WTC11 (cell line): ENCODE measurements around the gene SCUBE3. TPM values are rescaled to one million over a fixed set of nuclear protein-coding genes. Genes with fewer than 3 reads are reported as not detected.

Experiments used
- ATAC-seq: fragments of 200-7000 bp; cut with Tn5 transposase; 2 replicates; pipeline ENCODE4 v1.10.0; 2021; ENCODE audit warnings: mild to moderate bottlenecking, moderate library complexity
- CTCF ChIA-PET: fragments of 300-600 bp; sonication (Branson Sonifier 250); formaldehyde crosslinking; loops from one replicate; lab custom pipeline; 2021; ENCODE audit warnings: antibody characterized with exemption; lab: Charles Lee
- POLR2A ChIA-PET: fragments of 350-600 bp; sonication (Branson Sonifier 250); formaldehyde crosslinking; loops from one replicate; lab custom pipeline; 2021; ENCODE audit warnings: antibody characterized with exemption; lab: Charles Lee
- DNase-seq: peaks from one replicate; pipeline ENCODE4 v3.0.0; 2021; ENCODE audit warnings: low spot score
- H3K27ac Mint-ChIP-seq: 2 replicates; pipeline ENCODE4 v1.8.0; 2021; ENCODE audit warnings: mixed read lengths
- H3K27me3 Mint-ChIP-seq: 2 replicates; pipeline ENCODE4 v1.8.0; 2021; ENCODE audit warnings: low read depth, mild to moderate bottlenecking, moderate library complexity, mixed read lengths
- H3K36me3 Mint-ChIP-seq: 2 replicates; pipeline ENCODE4 v1.8.0; 2021; ENCODE audit warnings: mixed read lengths
- H3K4me1 Mint-ChIP-seq: 2 replicates; pipeline ENCODE4 v1.8.0; 2022; ENCODE audit warnings: mixed read lengths
- H3K4me3 Mint-ChIP-seq: 2 replicates; pipeline ENCODE4 v1.8.0; 2021; ENCODE audit warnings: mild to moderate bottlenecking, moderate library complexity, mixed read lengths
- H3K9me3 Mint-ChIP-seq: 2 replicates; pipeline ENCODE4 v1.8.0; 2021; ENCODE audit warnings: mixed read lengths
- CBFB ChIP-seq: sonication (generic); formaldehyde crosslinking; IDR thresholded peaks from 2 replicates; pipeline ENCODE4 v1.8.1; 2022; ENCODE audit warnings: mild to moderate bottlenecking, low read depth, missing genetic modification reagents
- CREB1 ChIP-seq: sonication (generic); formaldehyde crosslinking; IDR thresholded peaks from 2 replicates; pipeline ENCODE4 v1.8.0; 2023; ENCODE audit warnings: mild to moderate bottlenecking, missing genetic modification reagents
- ELF4 ChIP-seq: sonication (generic); formaldehyde crosslinking; IDR thresholded peaks from 2 replicates; pipeline ENCODE4 v1.8.1; 2022; ENCODE audit warnings: low read depth, mild to moderate bottlenecking, moderate library complexity, missing genetic modification reagents
- EMX1 ChIP-seq: fragments of 250-450 bp; sonication (Bioruptor Pico); IDR thresholded peaks from 2 replicates; pipeline ENCODE4 v1.8.0; 2021; ENCODE audit warnings: mild to moderate bottlenecking
- FOXK1 ChIP-seq: sonication (generic); formaldehyde crosslinking; IDR thresholded peaks from 2 replicates; pipeline ENCODE4 v1.8.0; 2022; ENCODE audit warnings: mild to moderate bottlenecking, moderate library complexity, missing genetic modification reagents
- MXD4 ChIP-seq: fragments of 250-450 bp; sonication (Bioruptor Pico); IDR thresholded peaks from 2 replicates; pipeline ENCODE4 v1.8.0; 2021; ENCODE audit warnings: mild to moderate bottlenecking, moderate library complexity, borderline replicate concordance
- NFATC4 ChIP-seq: fragments of 250-450 bp; sonication (Bioruptor Pico); IDR thresholded peaks from 2 replicates; pipeline ENCODE4 v1.9.0; 2021; ENCODE audit warnings: mild to moderate bottlenecking
- NR2C2 ChIP-seq: sonication (generic); formaldehyde crosslinking; IDR thresholded peaks from 2 replicates; pipeline ENCODE4 v1.8.0; 2022; ENCODE audit warnings: mild to moderate bottlenecking, missing genetic modification reagents
- TEAD1 ChIP-seq: sonication (generic); formaldehyde crosslinking; IDR thresholded peaks from 2 replicates; pipeline ENCODE4 v1.8.0; 2022; ENCODE audit warnings: mild to moderate bottlenecking, missing genetic modification reagents
- ZBTB43 ChIP-seq: sonication (generic); formaldehyde crosslinking; IDR thresholded peaks from 2 replicates; pipeline ENCODE4 v1.8.1; 2023; ENCODE audit warnings: mild to moderate bottlenecking, missing genetic modification reagents
- ZNF121 ChIP-seq: sonication (generic); formaldehyde crosslinking; IDR thresholded peaks from 2 replicates; pipeline ENCODE4 v1.8.0; 2023; ENCODE audit warnings: missing genetic modification reagents
- ZNF138 ChIP-seq: sonication (generic); formaldehyde crosslinking; conservative IDR thresholded peaks from 2 replicates; pipeline ENCODE4 v1.8.1; 2022; ENCODE audit warnings: mild to moderate bottlenecking, moderate library complexity, missing genetic modification reagents
- ZNF219 ChIP-seq: sonication (generic); formaldehyde crosslinking; IDR thresholded peaks from 2 replicates; pipeline ENCODE4 v1.8.0; 2023; ENCODE audit warnings: missing genetic modification reagents, mild to moderate bottlenecking, borderline replicate concordance
- ZNF416 ChIP-seq: fragments of 250-450 bp; sonication (Bioruptor Pico); IDR thresholded peaks from 2 replicates; pipeline ENCODE4 v1.9.0; 2021; ENCODE audit warnings: mild to moderate bottlenecking, inconsistent platforms
- ZNF423 ChIP-seq: fragments of 250-450 bp; sonication (Bioruptor Pico); IDR thresholded peaks from 2 replicates; pipeline ENCODE4 v2.1.2; 2022; ENCODE audit warnings: mild to moderate bottlenecking, moderate library complexity
- total RNA-seq: library from RNA; stranded (reverse); gene quantifications from 3 replicates; pipeline ENCODE4 v1.2.3, GENCODE V29; 2021
- TF ChIP-seq, protein P1 (sequence below): sonication (generic); formaldehyde crosslinking; IDR thresholded peaks from 2 replicates; pipeline ENCODE4 v1.8.1; 2023; ENCODE audit warnings: mild to moderate bottlenecking, missing genetic modification reagents
- TF ChIP-seq, protein P2 (sequence below): fragments of 250-450 bp; sonication (Bioruptor Pico); conservative IDR thresholded peaks from 2 replicates; pipeline ENCODE4 v1.9.0; 2021; ENCODE audit warnings: mild to moderate bottlenecking
- TF ChIP-seq, protein P3 (sequence below): fragments of 250-450 bp; sonication (Bioruptor Pico); IDR thresholded peaks from 2 replicates; pipeline ENCODE4 v1.9.0; 2021; ENCODE audit warnings: moderate library complexity, mild to moderate bottlenecking, inconsistent platforms, borderline replicate concordance

The SCUBE3 gene
- total RNA-seq, 1 experiment from 2014 or later: 2.1 TPM

GRCh38 chr6:35213298-35213791, 411 bp upstream of the SCUBE3 start:
- ATAC-seq (peak; percentile 49), DNase-seq (peak; percentile 87)
- TF ChIP-seq TEAD1 (CRISPR knock-in tag): 0 out of 2 replicates have a peak, but pooled peaks have one; percentile 9
- TF ChIP-seq NFATC4 (CRISPR knock-in tag): no peak
- Mint-ChIP-seq H3K27me3 (peaks cover 85% of the 10 kb centered on the region), H3K36me3 (no peaks in the 10 kb centered on the region), H3K4me1 (peaks cover 43% of the 10 kb centered on the region), H3K9me3 (no peaks in the 10 kb centered on the region), H3K4me3 (peak overlapping the region; percentile 80), H3K27ac (no peak overlapping the region)
- ChIA-PET POLR2A (interaction anchor here (1.2 to 1.9 kb wide), 4 partner anchors 16 to 65 kb away, joined by 3 to 7 read pairs (median 4); partner anchors contain the start of gene ZNF76), CTCF (interaction anchor here (1.0 to 5.1 kb wide), 8 partner anchors 9 to 227 kb away, joined by 3 to 54 read pairs (median 6); no protein-coding TSS in a partner anchor)

GRCh38 chr6:35214869-35215664, 1.3 kb downstream of the SCUBE3 start:
- no peak for DNase-seq
- ChIA-PET CTCF (interaction anchor here (0.5 to 5.1 kb wide), 9 partner anchors 10 to 770 kb away, joined by 3 to 54 read pairs (median 5); no protein-coding TSS in a partner anchor), POLR2A (interaction anchor here (0.8 kb wide), 1 partner anchor 44 kb away, joined by 4 read pairs; no protein-coding TSS in a partner anchor)
- H3K27me3 Mint-ChIP-seq: peaks cover 81% of the 10 kb centered on the region
- H3K4me1 Mint-ChIP-seq: peaks cover 46% of the 10 kb centered on the region
- no peaks in the 10 kb centered on the region for H3K9me3 Mint-ChIP-seq
- no peak for TF ChIP-seq ZNF416 (CRISPR knock-in tag)
- TF ChIP-seq, protein P1, sequence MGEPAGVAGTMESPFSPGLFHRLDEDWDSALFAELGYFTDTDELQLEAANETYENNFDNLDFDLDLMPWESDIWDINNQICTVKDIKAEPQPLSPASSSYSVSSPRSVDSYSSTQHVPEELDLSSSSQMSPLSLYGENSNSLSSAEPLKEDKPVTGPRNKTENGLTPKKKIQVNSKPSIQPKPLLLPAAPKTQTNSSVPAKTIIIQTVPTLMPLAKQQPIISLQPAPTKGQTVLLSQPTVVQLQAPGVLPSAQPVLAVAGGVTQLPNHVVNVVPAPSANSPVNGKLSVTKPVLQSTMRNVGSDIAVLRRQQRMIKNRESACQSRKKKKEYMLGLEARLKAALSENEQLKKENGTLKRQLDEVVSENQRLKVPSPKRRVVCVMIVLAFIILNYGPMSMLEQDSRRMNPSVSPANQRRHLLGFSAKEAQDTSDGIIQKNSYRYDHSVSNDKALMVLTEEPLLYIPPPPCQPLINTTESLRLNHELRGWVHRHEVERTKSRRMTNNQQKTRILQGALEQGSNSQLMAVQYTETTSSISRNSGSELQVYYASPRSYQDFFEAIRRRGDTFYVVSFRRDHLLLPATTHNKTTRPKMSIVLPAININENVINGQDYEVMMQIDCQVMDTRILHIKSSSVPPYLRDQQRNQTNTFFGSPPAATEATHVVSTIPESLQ (CRISPR knock-in tag): no peak
- no peak for TF ChIP-seq CBFB
- TF ChIP-seq ZBTB43 (CRISPR knock-in tag): no peak
- TF ChIP-seq ZNF138 (CRISPR knock-in tag): no peak
- TF ChIP-seq MXD4: no peak
- no peak for TF ChIP-seq ZNF219 (CRISPR knock-in tag)
- TF ChIP-seq ZNF423 (CRISPR knock-in tag): no peak
- TF ChIP-seq, protein P2, sequence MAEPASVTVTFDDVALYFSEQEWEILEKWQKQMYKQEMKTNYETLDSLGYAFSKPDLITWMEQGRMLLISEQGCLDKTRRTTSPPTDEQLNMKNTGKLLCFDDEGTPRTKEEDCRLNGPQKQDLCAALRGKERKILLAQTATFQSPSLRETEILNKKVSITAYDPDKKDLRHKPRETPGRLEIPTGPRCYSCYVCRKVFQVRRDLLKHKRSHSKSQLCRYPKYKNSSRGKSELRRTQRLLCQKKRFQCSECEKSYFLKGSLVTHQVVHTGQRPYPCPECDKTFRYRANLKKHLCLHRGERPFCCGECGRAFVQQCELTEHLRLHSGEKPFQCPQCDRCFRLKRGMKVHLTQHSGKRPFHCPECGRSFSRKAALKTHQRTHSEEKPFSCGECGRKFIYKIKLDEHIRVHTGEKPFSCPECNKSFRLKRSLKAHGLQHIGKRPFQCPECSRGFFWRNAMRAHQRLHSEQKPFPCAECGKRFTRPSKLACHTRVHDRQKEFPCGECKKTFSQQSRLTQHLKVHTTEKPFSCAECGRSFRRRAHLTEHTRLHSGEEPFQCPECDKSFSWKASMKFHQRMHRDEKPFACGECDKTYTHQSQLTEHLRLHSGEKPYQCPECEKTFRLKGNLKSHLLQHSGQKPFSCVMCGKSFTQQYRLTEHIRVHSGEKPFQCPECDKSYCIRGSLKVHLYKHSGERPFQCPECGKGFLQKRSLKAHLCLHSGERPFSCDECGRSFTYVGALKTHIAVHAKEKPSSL (CRISPR knock-in tag): no peak
- TF ChIP-seq ZNF121 (CRISPR knock-in tag): no peak
- no peak for TF ChIP-seq FOXK1 (CRISPR knock-in tag)
- TF ChIP-seq ELF4 (CRISPR knock-in tag): no peak
- no peak for TF ChIP-seq CREB1 (CRISPR knock-in tag)
- TF ChIP-seq, protein P3, sequence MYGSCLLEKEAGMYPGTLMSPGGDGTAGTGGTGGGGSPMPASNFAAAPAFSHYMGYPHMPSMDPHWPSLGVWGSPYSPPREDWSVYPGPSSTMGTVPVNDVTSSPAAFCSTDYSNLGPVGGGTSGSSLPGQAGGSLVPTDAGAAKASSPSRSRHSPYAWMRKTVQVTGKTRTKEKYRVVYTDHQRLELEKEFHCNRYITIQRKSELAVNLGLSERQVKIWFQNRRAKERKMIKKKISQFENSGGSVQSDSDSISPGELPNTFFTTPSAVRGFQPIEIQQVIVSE: no peak
- TF ChIP-seq EMX1 (CRISPR knock-in tag): no peak
- no peak for TF ChIP-seq NR2C2 (CRISPR knock-in tag)
- TF ChIP-seq TEAD1 (CRISPR knock-in tag): no peak
- H3K36me3 Mint-ChIP-seq: no peaks in the 10 kb centered on the region
- peak overlapping the region; percentile 71 for H3K4me3 Mint-ChIP-seq
- H3K27ac Mint-ChIP-seq: no peak overlapping the region
- ATAC-seq: no peak
